ENCODE measurements around the gene NEGR1. TPM values are rescaled to one million over a fixed set of nuclear protein-coding genes. Genes with fewer than 3 reads are reported as not detected.
A peak's percentile ranks its signal among the peaks of the same experiment; 100 is the strongest.

The NEGR1 gene
- total RNA-seq, 1 experiment from 2014 or later: 4.1 TPM

- intact Hi-C loops (cut with micrococcal nuclease): no loop called here
- no peaks in the 10 kb centered on the region for H3K4me1 Mint-ChIP-seq (ENCODE audit: insufficient read depth, unreplicated experiment)
- CTCF ChIA-PET: interaction anchor here (0.6 kb wide), 2 partner anchors 91 to 169 kb away, joined by 4 to 5 read pairs; no protein-coding TSS in a partner anchor
Observed at GRCh38 chr1:71572038-71572437, 710.3 kb downstream of the NEGR1 start.

GRCh38 chr1:71566413-71566812 is 715.9 kb downstream of the NEGR1 start:
- Mint-ChIP-seq H3K4me3 (ENCODE audit: unreplicated experiment) (no peak overlapping the region), H3K27me3 (ENCODE audit: insufficient read depth, unreplicated experiment) (no peaks in the 10 kb centered on the region), H3K27ac (ENCODE audit: low read depth, unreplicated experiment) (no peak overlapping the region), H3K36me3 (ENCODE audit: insufficient read depth, unreplicated experiment) (no peaks in the 10 kb centered on the region), H3K9me3 (ENCODE audit: unreplicated experiment) (no peaks in the 10 kb centered on the region), H3K4me1 (ENCODE audit: insufficient read depth, unreplicated experiment) (peaks cover 16% of the 10 kb centered on the region)
- DNase-seq (ENCODE audit: unreplicated experiment): no peak
- ChIA-PET POLR2A (no interaction called here), CTCF (interaction anchor here (0.6 kb wide), 1 partner anchor 124 kb away, joined by 3 read pairs; no protein-coding TSS in a partner anchor)
- TF ChIP-seq CTCF (IDR thresholded peaks at IDR 0.05; ENCODE audit: unreplicated experiment): no peak
- intact Hi-C loops (cut with micrococcal nuclease): no loop called here
- BruUV-seq (replicated peaks): no TSS peak

More at GRCh38 chr1:71572038-71572437, 710.3 kb downstream of the NEGR1 start:
- Mint-ChIP-seq H3K36me3 (ENCODE audit: insufficient read depth, unreplicated experiment) (no peaks in the 10 kb centered on the region), H3K27ac (ENCODE audit: low read depth, unreplicated experiment) (no peak overlapping the region), H3K4me3 (ENCODE audit: unreplicated experiment) (no peak overlapping the region), H3K9me3 (ENCODE audit: unreplicated experiment) (no peaks in the 10 kb centered on the region), H3K27me3 (ENCODE audit: insufficient read depth, unreplicated experiment) (no peaks in the 10 kb centered on the region)
- no peak for DNase-seq (ENCODE audit: unreplicated experiment)
- no TSS peak for BruUV-seq (replicated peaks)
- POLR2A ChIA-PET: no interaction called here
- TF ChIP-seq CTCF (IDR thresholded peaks at IDR 0.05; ENCODE audit: unreplicated experiment): no peak

GRCh38 chr1:71565831-71566230 is 716.5 kb downstream of the NEGR1 start:
- BruUV-seq (replicated peaks): no TSS peak
- Mint-ChIP-seq H3K4me3 (ENCODE audit: unreplicated experiment) (no peak overlapping the region), H3K9me3 (ENCODE audit: unreplicated experiment) (no peaks in the 10 kb centered on the region), H3K36me3 (ENCODE audit: insufficient read depth, unreplicated experiment) (no peaks in the 10 kb centered on the region), H3K4me1 (ENCODE audit: insufficient read depth, unreplicated experiment) (peaks cover 18% of the 10 kb centered on the region), H3K27me3 (ENCODE audit: insufficient read depth, unreplicated experiment) (no peaks in the 10 kb centered on the region), H3K27ac (ENCODE audit: low read depth, unreplicated experiment) (no peak overlapping the region)
- intact Hi-C loops (cut with micrococcal nuclease): no loop called here
- no peak for TF ChIP-seq CTCF (IDR thresholded peaks at IDR 0.05; ENCODE audit: unreplicated experiment)
- ChIA-PET POLR2A (interaction anchor here (1.2 kb wide), 1 partner anchor 12 kb away, joined by 3 read pairs; no protein-coding TSS in a partner anchor), CTCF (no interaction called here)
- no peak for DNase-seq (ENCODE audit: unreplicated experiment)

GRCh38 chr1:71565262-71565661 is 717.1 kb downstream of the NEGR1 start:
- Mint-ChIP-seq H3K4me1 (ENCODE audit: insufficient read depth, unreplicated experiment) (peaks cover 18% of the 10 kb centered on the region), H3K27me3 (ENCODE audit: insufficient read depth, unreplicated experiment) (no peaks in the 10 kb centered on the region), H3K27ac (ENCODE audit: low read depth, unreplicated experiment) (no peak overlapping the region), H3K9me3 (ENCODE audit: unreplicated experiment) (no peaks in the 10 kb centered on the region), H3K4me3 (ENCODE audit: unreplicated experiment) (no peak overlapping the region), H3K36me3 (ENCODE audit: insufficient read depth, unreplicated experiment) (no peaks in the 10 kb centered on the region)
- no TSS peak for BruUV-seq (replicated peaks)
- ChIA-PET CTCF (interaction anchor here (0.6 kb wide), 1 partner anchor 368 kb away, joined by 3 read pairs; no protein-coding TSS in a partner anchor), POLR2A (interaction anchor here (0.6 to 1.2 kb wide), 3 partner anchors 9 to 448 kb away, joined by 3 to 4 read pairs (median 3); no protein-coding TSS in a partner anchor)
- peak; percentile 64 for DNase-seq (ENCODE audit: unreplicated experiment)
- TF ChIP-seq CTCF (IDR thresholded peaks at IDR 0.05; ENCODE audit: unreplicated experiment): no peak
- intact Hi-C loops (cut with micrococcal nuclease): no loop called here
